ENCODE data around the gene TMEM156.

Gene TMEM156

DNA sequence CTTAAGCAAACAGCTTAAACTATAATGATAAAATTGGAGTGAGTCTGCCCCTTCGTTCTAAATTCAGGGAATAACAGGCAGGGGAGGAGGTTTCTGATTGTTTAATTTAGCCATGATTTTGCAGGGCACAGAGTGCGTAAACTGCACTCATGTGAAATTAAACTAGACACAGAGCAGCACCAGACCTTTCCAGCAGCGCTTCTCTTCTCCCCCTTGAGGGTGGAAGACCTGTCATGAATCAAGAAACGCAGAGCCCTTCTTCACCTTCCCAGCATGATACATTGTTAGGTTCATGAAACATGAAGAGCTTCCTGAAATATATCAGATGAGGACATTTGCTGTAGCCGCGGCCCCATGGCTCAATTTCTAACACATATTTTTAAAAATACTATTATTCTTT is 101.5 kb downstream of the TMEM156 start:
- H4K20me1 ChIP-seq = no peaks in the 10 kb centered on the region

DNA sequence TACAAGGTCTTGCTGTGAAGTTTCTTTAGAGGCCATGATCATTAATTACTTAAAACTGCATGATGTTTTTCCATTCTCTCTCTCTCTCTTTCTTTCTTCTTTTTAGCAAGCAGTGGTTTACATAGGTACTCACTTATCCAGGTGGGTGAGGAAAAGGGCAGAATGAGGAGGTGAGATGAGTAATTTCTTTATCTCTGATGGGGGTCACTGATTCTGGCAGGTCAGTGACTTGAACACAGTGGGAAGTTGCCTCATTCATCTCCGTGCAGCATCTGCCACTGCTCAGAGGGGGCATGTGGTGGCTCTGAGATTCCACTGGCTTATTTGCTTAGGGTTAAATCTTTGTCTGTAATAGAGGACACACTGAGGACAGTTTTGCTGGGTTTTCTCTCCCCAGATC is 102.0 kb downstream of the TMEM156 start:
- Histone ChIP-seq H3K27me3 (no peaks in the 10 kb centered on the region), H3K4me2 (no peak overlapping the region), H3K9me3 (no peaks in the 10 kb centered on the region), H3K9ac (no peak overlapping the region), H3K27ac (no peak overlapping the region), H3K4me3 (no peak overlapping the region), H3K4me1 (no peaks in the 10 kb centered on the region), H4K20me1 (no peaks in the 10 kb centered on the region), H3K36me3 (no peaks in the 10 kb centered on the region)
- TF ChIP-seq Cebpa-rat (IDR thresholded peaks at IDR 0.05) = no peak

More for the DNA sequence above, 101.5 kb downstream of the TMEM156 start:
- Histone ChIP-seq H3K27ac (no peak overlapping the region), H3K9ac (no peak overlapping the region), H3K4me1 (no peaks in the 10 kb centered on the region), H3K36me3 (no peaks in the 10 kb centered on the region), H3K27me3 (no peaks in the 10 kb centered on the region), H3K4me2 (no peak overlapping the region), H3K4me3 (no peak overlapping the region), H3K9me3 (no peaks in the 10 kb centered on the region)
- TF ChIP-seq Cebpa-rat (IDR thresholded peaks at IDR 0.05) = no peak

DNA sequence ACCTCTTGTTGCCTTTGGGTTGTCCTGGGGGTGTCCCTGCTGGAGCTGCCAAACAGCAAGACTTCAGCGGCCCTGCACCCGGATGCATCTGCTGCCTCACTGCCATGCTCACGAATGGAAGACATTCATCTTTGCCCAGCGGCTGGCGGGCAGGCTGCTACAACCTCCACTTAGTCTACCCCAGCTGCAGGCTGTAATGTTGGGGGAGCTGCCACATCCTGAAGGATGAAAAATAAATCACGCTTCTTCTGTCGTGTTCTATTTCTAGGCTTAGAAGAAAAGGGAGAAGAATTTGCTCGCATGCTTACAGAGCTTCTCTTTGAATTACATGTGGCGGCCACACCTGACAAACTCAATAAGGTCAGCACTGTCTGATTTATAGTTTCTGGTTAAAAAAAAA is 103.2 kb downstream of the TMEM156 start:
- H3K9ac ChIP-seq = no peak overlapping the region
- H3K4me2 ChIP-seq = no peak overlapping the region
- no peaks in the 10 kb centered on the region for H3K27me3 ChIP-seq
- no peak overlapping the region for H3K27ac ChIP-seq
- H3K4me1 ChIP-seq = no peaks in the 10 kb centered on the region
- H3K9me3 ChIP-seq = no peaks in the 10 kb centered on the region
- no peaks in the 10 kb centered on the region for H3K36me3 ChIP-seq
- H3K4me3 ChIP-seq = no peak overlapping the region
- no peak for TF ChIP-seq Cebpa-rat (IDR thresholded peaks at IDR 0.05)
- no peaks in the 10 kb centered on the region for H4K20me1 ChIP-seq

DNA sequence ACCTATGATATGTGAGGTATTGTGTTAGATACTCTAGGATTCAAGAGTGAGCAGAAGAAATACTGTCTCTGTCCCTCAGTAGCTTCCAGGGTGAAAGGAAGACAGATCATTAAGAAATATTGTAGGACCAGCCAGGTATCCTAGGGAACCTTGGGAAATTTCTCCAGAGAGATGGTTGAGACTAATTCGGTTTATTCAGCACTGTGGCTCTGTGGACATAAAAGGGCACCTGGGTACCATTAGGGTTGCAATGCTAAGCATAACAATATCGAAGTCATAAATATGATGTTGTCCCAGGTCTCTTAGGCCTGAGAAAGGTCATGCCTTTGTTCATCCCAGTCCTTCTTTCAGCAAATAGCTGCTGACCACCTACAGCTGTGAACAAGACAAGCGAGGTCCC is 103.6 kb downstream of the TMEM156 start:
- H4K20me1 ChIP-seq = no peaks in the 10 kb centered on the region
- H3K27me3 ChIP-seq = no peaks in the 10 kb centered on the region
- TF ChIP-seq Cebpa-rat (IDR thresholded peaks at IDR 0.05) = no peak
- no peaks in the 10 kb centered on the region for H3K9me3 ChIP-seq
- H3K9ac ChIP-seq = no peak overlapping the region
- no peaks in the 10 kb centered on the region for H3K36me3 ChIP-seq
- no peaks in the 10 kb centered on the region for H3K4me1 ChIP-seq
- no peak overlapping the region for H3K4me3 ChIP-seq
- H3K27ac ChIP-seq = no peak overlapping the region
- no peak overlapping the region for H3K4me2 ChIP-seq

DNA sequence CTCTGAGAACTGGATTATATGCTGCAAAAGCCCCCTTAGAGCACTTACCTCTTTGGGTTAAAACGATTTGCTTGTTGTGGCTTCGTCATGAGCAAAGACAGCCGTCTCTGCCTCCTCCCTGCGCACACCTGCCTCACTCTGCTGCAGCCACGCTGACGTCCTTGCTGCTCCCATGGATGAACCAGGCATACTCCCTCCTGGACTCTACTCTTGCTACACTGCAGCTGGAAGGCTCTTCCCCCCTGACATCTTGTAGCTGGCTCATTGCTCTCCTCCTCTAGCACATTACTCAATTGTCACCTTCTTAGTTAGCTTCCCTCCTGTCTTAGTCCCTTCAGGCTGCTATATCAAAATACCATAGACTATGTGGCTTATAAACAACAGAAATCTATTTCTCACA is 105.3 kb downstream of the TMEM156 start:
- Histone ChIP-seq H3K4me3 (no peak overlapping the region), H4K20me1 (no peaks in the 10 kb centered on the region), H3K4me2 (no peak overlapping the region), H3K27me3 (no peaks in the 10 kb centered on the region), H3K9ac (no peak overlapping the region), H3K36me3 (no peaks in the 10 kb centered on the region), H3K27ac (no peak overlapping the region), H3K9me3 (no peaks in the 10 kb centered on the region), H3K4me1 (no peaks in the 10 kb centered on the region)
- TF ChIP-seq Cebpa-rat (IDR thresholded peaks at IDR 0.05) = no peak

DNA sequence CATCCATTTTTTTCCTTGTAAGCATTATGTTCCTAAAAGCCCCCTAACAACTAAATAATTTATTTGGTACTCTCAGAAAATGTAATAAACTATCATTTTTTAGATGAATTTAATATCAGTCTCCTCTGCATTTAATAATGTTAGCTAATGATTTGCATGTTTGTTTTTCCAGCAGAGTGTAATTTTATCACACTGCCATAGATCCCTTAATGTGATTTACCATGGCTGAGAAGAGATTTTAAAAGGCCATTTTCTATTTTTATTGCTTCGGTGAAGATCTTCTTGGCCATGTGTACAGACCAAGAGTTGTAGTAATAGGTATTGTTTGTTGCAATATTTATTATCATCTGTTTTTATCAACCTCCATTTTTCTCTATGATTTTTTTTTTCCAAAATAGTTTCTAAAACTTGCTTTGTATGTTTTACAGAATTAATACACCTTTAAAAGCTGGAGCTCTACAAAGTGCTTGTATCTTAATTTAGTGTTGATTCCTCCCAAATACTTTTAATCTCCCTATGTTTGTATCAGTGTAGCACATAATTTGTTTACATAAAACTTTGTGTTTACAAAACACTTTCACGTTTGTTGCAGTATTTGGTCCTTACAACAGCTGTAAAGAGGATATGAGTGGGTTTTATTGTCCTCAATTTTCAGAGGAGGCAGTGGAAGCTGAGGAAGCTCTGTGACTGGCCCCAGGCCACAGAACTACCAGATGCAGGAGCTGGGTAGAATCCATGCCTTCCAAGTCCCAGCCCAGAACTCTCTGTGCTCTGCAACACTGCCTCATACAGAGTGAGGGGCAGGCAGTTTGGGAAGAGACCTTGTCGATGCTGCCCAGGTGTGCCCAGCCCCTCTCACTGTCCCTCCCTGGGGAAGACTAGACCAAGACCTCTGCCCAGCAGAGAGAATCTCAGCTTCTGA is 106.5 kb downstream of the TMEM156 start:
- Histone ChIP-seq H3K4me3 (no peak overlapping the region), H3K36me3 (no peaks in the 10 kb centered on the region), H3K27me3 (no peaks in the 10 kb centered on the region), H3K9me3 (no peaks in the 10 kb centered on the region), H4K20me1 (no peaks in the 10 kb centered on the region), H3K4me1 (peaks cover 2% of the 10 kb centered on the region; the same call in 1 of the 2 replicates), H3K4me2 (no peak overlapping the region), H3K27ac (no peak overlapping the region), H3K9ac (no peak overlapping the region)
- TF ChIP-seq Cebpa-rat (IDR thresholded peaks at IDR 0.05) = no peak

DNA sequence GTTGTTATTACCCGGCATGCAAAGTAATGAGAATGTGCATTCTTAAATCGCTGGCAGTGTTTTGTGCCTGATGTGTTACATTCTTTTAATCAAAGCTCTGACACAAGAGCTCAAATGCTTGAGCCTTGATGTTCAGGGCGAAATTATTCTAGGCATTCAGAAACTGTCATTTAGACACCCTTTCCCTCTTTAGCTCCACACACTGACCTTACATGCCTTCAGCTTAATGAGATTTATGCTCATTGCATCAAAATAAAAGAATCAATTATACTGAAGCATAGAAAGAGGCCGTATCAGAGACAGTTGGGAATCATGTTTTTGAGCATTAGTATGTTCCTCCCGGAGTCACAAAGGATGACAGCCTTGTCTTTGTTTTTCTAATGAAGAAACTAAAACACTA is 107.9 kb downstream of the TMEM156 start:
- Histone ChIP-seq H3K36me3 (no peaks in the 10 kb centered on the region), H3K9me3 (no peaks in the 10 kb centered on the region), H4K20me1 (no peaks in the 10 kb centered on the region), H3K4me3 (no peak overlapping the region), H3K4me2 (no peak overlapping the region), H3K27me3 (no peaks in the 10 kb centered on the region), H3K4me1 (peaks cover 7% of the 10 kb centered on the region; the same call in 1 of the 2 replicates), H3K27ac (no peak overlapping the region), H3K9ac (no peak overlapping the region)
- TF ChIP-seq Cebpa-rat (IDR thresholded peaks at IDR 0.05) = no peak

DNA sequence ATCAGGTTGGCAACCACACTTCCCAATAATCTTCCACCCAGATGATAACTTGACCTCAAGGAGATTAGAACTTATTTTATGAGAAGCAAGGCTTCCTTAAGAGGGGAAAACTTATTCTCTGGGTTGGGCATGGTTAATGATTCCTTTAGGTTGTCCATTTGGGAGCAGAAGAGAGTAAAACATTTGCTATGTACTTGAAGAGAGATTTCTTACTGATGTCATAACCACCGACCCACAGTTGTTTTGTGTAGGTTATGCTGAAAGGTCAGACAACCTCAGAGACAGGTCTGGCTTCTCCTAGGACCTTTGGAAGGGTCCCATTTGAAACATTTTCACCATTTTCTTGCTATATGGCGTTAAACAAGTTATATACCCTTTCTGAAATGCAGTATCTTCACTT is 108.5 kb downstream of the TMEM156 start:
- no peaks in the 10 kb centered on the region for H3K36me3 ChIP-seq
- no peak overlapping the region for H3K9ac ChIP-seq
- H3K27ac ChIP-seq = no peak overlapping the region
- no peaks in the 10 kb centered on the region for H3K27me3 ChIP-seq
- no peaks in the 10 kb centered on the region for H3K9me3 ChIP-seq
- no peak overlapping the region for H3K4me3 ChIP-seq
- no peak overlapping the region for H3K4me2 ChIP-seq
- H3K4me1 ChIP-seq = peaks cover 7% of the 10 kb centered on the region; the same call in 1 of the 2 replicates
- TF ChIP-seq Cebpa-rat (IDR thresholded peaks at IDR 0.05) = no peak
- H4K20me1 ChIP-seq = no peaks in the 10 kb centered on the region

DNA sequence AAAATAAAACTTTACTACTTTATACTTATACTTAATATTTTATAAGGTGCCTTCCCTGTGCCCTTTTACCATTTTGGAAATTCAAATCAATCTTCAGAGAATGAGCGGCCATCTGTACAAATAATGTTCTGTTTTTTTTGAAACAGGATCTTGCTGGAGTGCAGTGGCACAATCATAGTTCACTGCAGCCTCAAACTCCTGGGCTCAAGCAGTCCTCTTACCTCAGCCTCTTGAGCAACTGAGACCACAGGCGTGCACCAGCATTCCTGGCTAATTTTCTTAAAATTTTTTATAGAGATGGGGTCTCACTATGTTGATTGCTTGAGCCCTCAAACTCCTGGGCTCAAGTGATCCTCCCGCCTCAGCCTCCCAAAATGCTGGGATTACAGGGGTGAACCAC is 111.1 kb downstream of the TMEM156 start:
- Histone ChIP-seq H3K4me3 (no peak overlapping the region), H3K9me3 (no peaks in the 10 kb centered on the region), H3K36me3 (no peaks in the 10 kb centered on the region), H4K20me1 (no peaks in the 10 kb centered on the region), H3K27ac (no peak overlapping the region), H3K9ac (no peak overlapping the region), H3K4me1 (peaks cover 7% of the 10 kb centered on the region; the same call in 1 of the 2 replicates), H3K27me3 (no peaks in the 10 kb centered on the region), H3K4me2 (no peak overlapping the region)
- no peak for TF ChIP-seq Cebpa-rat (IDR thresholded peaks at IDR 0.05)

DNA sequence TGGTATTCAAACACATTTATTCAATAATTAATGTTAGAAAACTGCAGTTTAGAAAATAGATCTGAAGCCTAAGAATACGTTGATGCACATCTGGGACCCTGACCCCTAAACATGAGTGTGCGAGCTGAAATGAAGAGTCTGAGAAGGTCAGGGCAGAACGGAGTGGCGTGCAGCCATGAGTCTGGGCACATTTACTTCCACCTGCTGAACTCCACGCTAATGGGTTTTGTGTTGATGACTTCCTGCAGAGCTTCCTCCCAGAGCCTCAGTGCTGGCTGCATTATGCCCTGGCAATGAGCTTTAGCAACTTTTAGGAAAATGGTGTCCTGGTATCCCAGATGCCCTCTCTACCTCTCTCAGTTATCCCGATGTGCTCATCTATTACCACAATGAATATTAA is 111.5 kb downstream of the TMEM156 start:
- Histone ChIP-seq H3K27ac (no peak overlapping the region), H3K9me3 (no peaks in the 10 kb centered on the region), H3K27me3 (no peaks in the 10 kb centered on the region), H3K4me2 (0 out of 2 replicates have a peak overlapping the region, but pooled peaks have one; percentile 6), H3K4me1 (peaks cover 7% of the 10 kb centered on the region; the same call in 1 of the 2 replicates), H4K20me1 (no peaks in the 10 kb centered on the region), H3K9ac (no peak overlapping the region), H3K36me3 (no peaks in the 10 kb centered on the region), H3K4me3 (no peak overlapping the region)
- TF ChIP-seq Cebpa-rat (IDR thresholded peaks at IDR 0.05) = no peak

All from BLaER1 (cell line).